GM23338 (cell line): ENCODE results near the gene PNPLA8. TPM values are rescaled to one million over a fixed set of nuclear protein-coding genes. Genes with fewer than 3 reads are reported as not detected.
A peak's percentile ranks its signal among the peaks of the same experiment; 100 is the strongest.

Experiments
- ATAC-seq: fragments of 200-7000 bp; cut with Tn5 transposase; 3 replicates; pipeline ENCODE4 v1.9.1; 2020
- DNase-seq: peaks from one replicate; pipeline ENCODE4 v3.0.0-alpha.2; 2015; ENCODE audit warnings: low spot score
- H2AFZ ChIP-seq: fragments of 200-600 bp; sonication (generic); 2 replicates; pipeline ENCODE4 v1.8.0; 2016; ENCODE audit warnings: antibody characterized with exemption, mild to moderate bottlenecking, moderate library complexity
- H3F3A ChIP-seq: fragments of 200-600 bp; sonication (generic); replicated peaks from 2 replicates; pipeline ENCODE4 v1.8.0; 2017; ENCODE audit warnings: antibody characterized with exemption, mixed run types, low read depth
- H3K27ac ChIP-seq: fragments of 200-600 bp; sonication (generic); 2 replicates; pipeline ENCODE4 v1.6.1; 2016; ENCODE audit warnings: low read depth
- H3K27me3 ChIP-seq: fragments of 200-600 bp; sonication (generic); 2 replicates; pipeline ENCODE4 v1.8.0; 2016; ENCODE audit warnings: mild to moderate bottlenecking, mixed run types, moderate library complexity; ENCODE audit not compliant: insufficient read depth
- H3K36me3 ChIP-seq: fragments of 200-600 bp; sonication (generic); 2 replicates; pipeline ENCODE4 v1.8.0; 2016; ENCODE audit warnings: mild to moderate bottlenecking; ENCODE audit not compliant: insufficient read depth
- H3K4me1 ChIP-seq: fragments of 200-600 bp; sonication (generic); 2 replicates; pipeline ENCODE4 v1.8.0; 2016; ENCODE audit warnings: mild to moderate bottlenecking, moderate library complexity; ENCODE audit not compliant: insufficient read depth
- H3K4me2 ChIP-seq: fragments of 200-600 bp; sonication (generic); 2 replicates; pipeline ENCODE4 v1.7.1; 2017; ENCODE audit warnings: mixed run types
- H3K4me3 ChIP-seq: fragments of 200-600 bp; sonication (generic); 2 replicates; pipeline ENCODE4 v1.6.1; 2016; ENCODE audit warnings: mixed run types
- H3K79me2 ChIP-seq: fragments of 200-600 bp; sonication (generic); replicated peaks from 2 replicates; pipeline ENCODE4 v1.8.0; 2017; ENCODE audit warnings: mild to moderate bottlenecking; ENCODE audit not compliant: insufficient read depth
- H3K9me2 ChIP-seq: fragments of 200-600 bp; sonication (generic); 2 replicates; pipeline ENCODE4 v1.8.0; 2017; ENCODE audit not compliant: insufficient read depth
- H4K20me1 ChIP-seq: fragments of 200-600 bp; sonication (generic); replicated peaks from 2 replicates; pipeline ENCODE4 v1.8.0; 2017; ENCODE audit warnings: mild to moderate bottlenecking; ENCODE audit not compliant: insufficient read depth
- H3K27ac Mint-ChIP-seq: 2 replicates; pipeline ENCODE4 v1.8.0; 2020; ENCODE audit warnings: inconsistent platforms, mild to moderate bottlenecking, moderate library complexity, mixed read lengths
- H3K27me3 Mint-ChIP-seq: 3 replicates; pipeline ENCODE4 v1.8.0; 2022; ENCODE audit warnings: low read depth, mild to moderate bottlenecking, moderate library complexity, mixed read lengths, inconsistent platforms; ENCODE audit not compliant: insufficient read depth, poor library complexity
- H3K36me3 Mint-ChIP-seq: 3 replicates; pipeline ENCODE4 v1.8.0; 2021; ENCODE audit warnings: low read depth, mild to moderate bottlenecking, inconsistent platforms, moderate library complexity, mixed read lengths
- H3K4me1 Mint-ChIP-seq: 3 replicates; pipeline ENCODE4 v1.8.0; 2020; ENCODE audit warnings: mild to moderate bottlenecking, inconsistent platforms, mixed read lengths
- H3K4me3 Mint-ChIP-seq: 3 replicates; pipeline ENCODE4 v1.8.0; 2021; ENCODE audit warnings: moderate library complexity, mild to moderate bottlenecking, inconsistent platforms, mixed read lengths
- H3K9me3 Mint-ChIP-seq: 3 replicates; pipeline ENCODE4 v1.8.0; 2020; ENCODE audit warnings: moderate library complexity, mild to moderate bottlenecking, inconsistent platforms, mixed read lengths
- CREB1 ChIP-seq: fragments of 250-450 bp; sonication (Bioruptor Pico); IDR thresholded peaks from 2 replicates; pipeline ENCODE4 v1.5.0; 2020; ENCODE audit warnings: low read depth, mild to moderate bottlenecking, moderate library complexity
- EZH2phosphoT487 ChIP-seq: fragments of 200-600 bp; sonication (generic); IDR thresholded peaks from one replicate; pipeline ENCODE4 v1.8.1; 2018; ENCODE audit warnings: antibody characterized with exemption; ENCODE audit not compliant: unreplicated experiment
- NANOG ChIP-seq: IDR thresholded peaks from 2 replicates; pipeline ENCODE4 v1.6.1; 2016; ENCODE audit warnings: antibody characterized with exemption, borderline replicate concordance
- ZNF114 ChIP-seq: fragments of 250-450 bp; sonication (Bioruptor Pico); IDR thresholded peaks from 2 replicates; pipeline ENCODE4 v1.5.0; 2020; ENCODE audit warnings: mild to moderate bottlenecking, moderate library complexity
- ZNF331 ChIP-seq: fragments of 250-450 bp; sonication (Bioruptor Pico); IDR thresholded peaks from 2 replicates; pipeline ENCODE4 v1.5.0; 2020; ENCODE audit warnings: low read depth, mild to moderate bottlenecking, moderate library complexity
- polyA plus RNA-seq: library from polyadenylated mRNA; unstranded; fragments of >200 nt; fragmentation: Nextera tagmentation; extraction: Ambion mirVana; gene quantifications from 2 replicates; pipeline ENCODE4 v1.2.1, GENCODE V29; 2016
- total RNA-seq: library from RNA; depleted of rRNA; stranded (reverse); fragments of >200 nt; shearing (Covaris generic); gene quantifications from 2 replicates; pipeline ENCODE4 v1.2.3, GENCODE V29; 2014
- TF ChIP-seq, protein P1 (sequence below): fragments of 250-450 bp; sonication (Bioruptor Pico); IDR thresholded peaks from 2 replicates; pipeline ENCODE4 v1.5.0; 2020; ENCODE audit warnings: mild to moderate bottlenecking, moderate library complexity

Gene PNPLA8
- total and polyA plus RNA-seq, 2 experiments from 2014 or later: 12.5 to 13.6 TPM

DNA sequence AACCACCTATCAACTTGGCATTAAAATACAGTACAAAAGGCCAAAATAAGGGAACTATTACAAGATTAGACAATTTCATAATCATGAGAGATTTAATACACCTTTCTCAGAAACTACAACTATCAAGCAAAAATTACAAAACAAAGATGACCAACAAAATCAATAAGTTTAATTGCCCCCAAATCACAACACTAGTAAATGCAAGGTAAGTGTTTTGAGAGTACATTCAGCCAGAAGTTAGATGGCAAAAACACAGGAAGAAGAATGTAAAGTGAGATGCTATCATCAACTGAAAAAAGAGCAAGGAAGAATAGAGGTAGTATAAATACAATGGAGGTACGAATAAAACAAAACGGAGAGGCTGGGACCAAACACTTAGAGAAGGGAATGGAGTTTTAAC, 3.2 kb downstream of the PNPLA8 start:
- Histone ChIP-seq H3F3A (peaks cover 8% of the 10 kb centered on the region; the same call in 1 of the 2 replicates), H3K4me2 (peak overlapping the region; percentile 68), H3K4me1 (peaks cover 47% of the 10 kb centered on the region), H3K27ac (no peak overlapping the region), H2AFZ (no peak overlapping the region), H3K36me3 (no peaks in the 10 kb centered on the region), H3K27me3 (no peaks in the 10 kb centered on the region), H4K20me1 (no peaks in the 10 kb centered on the region), H3K9me2 (no peaks in the 10 kb centered on the region), H3K79me2 (peaks cover 60% of the 10 kb centered on the region), H3K4me3 (peak overlapping the region; percentile 37)
- ATAC-seq: no peak
- Mint-ChIP-seq H3K4me1 (peaks cover 46% of the 10 kb centered on the region), H3K36me3 (peaks cover 3% of the 10 kb centered on the region; the same call in 1 of the 3 replicates), H3K27me3 (peaks cover 4% of the 10 kb centered on the region), H3K27ac (no peak overlapping the region), H3K9me3 (no peaks in the 10 kb centered on the region; the same call in 2 of the 3 replicates), H3K4me3 (no peak overlapping the region; the same call in 2 of the 3 replicates)
- DNase-seq: no peak
- TF ChIP-seq EZH2phosphoT487: no peak
- no peak for TF ChIP-seq ZNF331 (CRISPR knock-in tag)
- TF ChIP-seq, protein P1, sequence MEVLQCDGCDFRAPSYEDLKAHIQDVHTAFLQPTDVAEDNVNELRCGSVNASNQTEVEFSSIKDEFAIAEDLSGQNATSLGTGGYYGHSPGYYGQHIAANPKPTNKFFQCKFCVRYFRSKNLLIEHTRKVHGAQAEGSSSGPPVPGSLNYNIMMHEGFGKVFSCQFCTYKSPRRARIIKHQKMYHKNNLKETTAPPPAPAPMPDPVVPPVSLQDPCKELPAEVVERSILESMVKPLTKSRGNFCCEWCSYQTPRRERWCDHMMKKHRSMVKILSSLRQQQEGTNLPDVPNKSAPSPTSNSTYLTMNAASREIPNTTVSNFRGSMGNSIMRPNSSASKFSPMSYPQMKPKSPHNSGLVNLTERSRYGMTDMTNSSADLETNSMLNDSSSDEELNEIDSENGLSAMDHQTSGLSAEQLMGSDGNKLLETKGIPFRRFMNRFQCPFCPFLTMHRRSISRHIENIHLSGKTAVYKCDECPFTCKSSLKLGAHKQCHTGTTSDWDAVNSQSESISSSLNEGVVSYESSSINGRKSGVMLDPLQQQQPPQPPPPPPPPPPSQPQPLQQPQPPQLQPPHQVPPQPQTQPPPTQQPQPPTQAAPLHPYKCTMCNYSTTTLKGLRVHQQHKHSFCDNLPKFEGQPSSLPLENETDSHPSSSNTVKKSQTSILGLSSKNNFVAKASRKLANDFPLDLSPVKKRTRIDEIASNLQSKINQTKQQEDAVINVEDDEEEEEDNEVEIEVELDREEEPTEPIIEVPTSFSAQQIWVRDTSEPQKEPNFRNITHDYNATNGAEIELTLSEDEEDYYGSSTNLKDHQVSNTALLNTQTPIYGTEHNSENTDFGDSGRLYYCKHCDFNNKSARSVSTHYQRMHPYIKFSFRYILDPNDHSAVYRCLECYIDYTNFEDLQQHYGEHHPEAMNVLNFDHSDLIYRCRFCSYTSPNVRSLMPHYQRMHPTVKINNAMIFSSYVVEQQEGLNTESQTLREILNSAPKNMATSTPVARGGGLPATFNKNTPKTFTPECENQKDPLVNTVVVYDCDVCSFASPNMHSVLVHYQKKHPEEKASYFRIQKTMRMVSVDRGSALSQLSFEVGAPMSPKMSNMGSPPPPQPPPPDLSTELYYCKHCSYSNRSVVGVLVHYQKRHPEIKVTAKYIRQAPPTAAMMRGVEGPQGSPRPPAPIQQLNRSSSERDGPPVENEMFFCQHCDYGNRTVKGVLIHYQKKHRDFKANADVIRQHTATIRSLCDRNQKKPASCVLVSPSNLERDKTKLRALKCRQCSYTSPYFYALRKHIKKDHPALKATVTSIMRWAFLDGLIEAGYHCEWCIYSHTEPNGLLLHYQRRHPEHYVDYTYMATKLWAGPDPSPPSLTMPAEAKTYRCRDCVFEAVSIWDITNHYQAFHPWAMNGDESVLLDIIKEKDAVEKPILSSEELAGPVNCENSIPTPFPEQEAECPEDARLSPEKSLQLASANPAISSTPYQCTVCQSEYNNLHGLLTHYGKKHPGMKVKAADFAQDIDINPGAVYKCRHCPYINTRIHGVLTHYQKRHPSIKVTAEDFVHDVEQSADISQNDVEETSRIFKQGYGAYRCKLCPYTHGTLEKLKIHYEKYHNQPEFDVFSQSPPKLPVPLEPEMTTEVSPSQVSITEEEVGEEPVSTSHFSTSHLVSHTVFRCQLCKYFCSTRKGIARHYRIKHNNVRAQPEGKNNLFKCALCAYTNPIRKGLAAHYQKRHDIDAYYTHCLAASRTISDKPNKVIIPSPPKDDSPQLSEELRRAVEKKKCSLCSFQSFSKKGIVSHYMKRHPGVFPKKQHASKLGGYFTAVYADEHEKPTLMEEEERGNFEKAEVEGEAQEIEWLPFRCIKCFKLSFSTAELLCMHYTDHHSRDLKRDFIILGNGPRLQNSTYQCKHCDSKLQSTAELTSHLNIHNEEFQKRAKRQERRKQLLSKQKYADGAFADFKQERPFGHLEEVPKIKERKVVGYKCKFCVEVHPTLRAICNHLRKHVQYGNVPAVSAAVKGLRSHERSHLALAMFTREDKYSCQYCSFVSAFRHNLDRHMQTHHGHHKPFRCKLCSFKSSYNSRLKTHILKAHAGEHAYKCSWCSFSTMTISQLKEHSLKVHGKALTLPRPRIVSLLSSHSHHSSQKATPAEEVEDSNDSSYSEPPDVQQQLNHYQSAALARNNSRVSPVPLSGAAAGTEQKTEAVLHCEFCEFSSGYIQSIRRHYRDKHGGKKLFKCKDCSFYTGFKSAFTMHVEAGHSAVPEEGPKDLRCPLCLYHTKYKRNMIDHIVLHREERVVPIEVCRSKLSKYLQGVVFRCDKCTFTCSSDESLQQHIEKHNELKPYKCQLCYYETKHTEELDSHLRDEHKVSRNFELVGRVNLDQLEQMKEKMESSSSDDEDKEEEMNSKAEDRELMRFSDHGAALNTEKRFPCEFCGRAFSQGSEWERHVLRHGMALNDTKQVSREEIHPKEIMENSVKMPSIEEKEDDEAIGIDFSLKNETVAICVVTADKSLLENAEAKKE (CRISPR knock-in tag): no peak
- no peak for TF ChIP-seq CREB1
- TF ChIP-seq ZNF114 (CRISPR knock-in tag): no peak

DNA sequence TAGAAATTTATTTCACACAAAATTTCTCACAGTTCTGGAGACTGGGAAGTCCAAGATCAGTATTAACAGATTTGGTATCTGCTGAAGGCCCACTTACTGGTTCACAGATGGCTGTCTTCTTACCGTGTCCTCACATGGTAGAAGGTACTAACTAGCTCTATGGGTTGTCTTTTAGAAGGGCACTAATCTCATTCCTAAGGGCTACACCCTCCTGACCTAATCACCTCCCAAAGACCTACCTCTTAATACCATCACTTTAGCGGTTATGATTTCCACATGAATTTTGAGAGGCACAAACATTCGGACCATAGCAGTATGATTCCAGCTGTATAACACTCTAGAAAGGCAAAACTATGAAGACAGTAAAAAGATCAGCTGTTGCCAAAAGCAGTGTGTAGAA, 8.0 kb downstream of the PNPLA8 start:
- Histone ChIP-seq H3K79me2 (peaks cover 54% of the 10 kb centered on the region), H3F3A (no peaks in the 10 kb centered on the region), H3K4me2 (no peak overlapping the region), H3K4me3 (no peak overlapping the region), H3K9me2 (no peaks in the 10 kb centered on the region), H3K36me3 (no peaks in the 10 kb centered on the region; the same call in 1 of the 2 replicates), H2AFZ (no peak overlapping the region), H3K4me1 (peaks cover 18% of the 10 kb centered on the region), H4K20me1 (0 out of 2 replicates have a peak, but pooled peaks cover 3% of the 10 kb centered on the region), H3K27ac (no peak overlapping the region), H3K27me3 (no peaks in the 10 kb centered on the region)
- peaks cover 5% of the 10 kb centered on the region for H3K27me3 Mint-ChIP-seq
- no peak for ATAC-seq
- peaks cover 25% of the 10 kb centered on the region for H3K4me1 Mint-ChIP-seq
- H3K36me3 Mint-ChIP-seq: peaks cover 8% of the 10 kb centered on the region; the same call in 1 of the 3 replicates
- no peak overlapping the region for H3K4me3 Mint-ChIP-seq
- H3K9me3 Mint-ChIP-seq: no peaks in the 10 kb centered on the region; the same call in 2 of the 3 replicates
- no peak overlapping the region for H3K27ac Mint-ChIP-seq
- DNase-seq: no peak
- TF ChIP-seq EZH2phosphoT487: no peak
- TF ChIP-seq NANOG: no peak
